Measurements from ENCODE around the gene CSH1. TPM values are rescaled to one million over a fixed set of nuclear protein-coding genes. Genes with fewer than 3 reads are reported as not detected.
"Not testable (repeated sequence)": the region's sequence is repeated elsewhere in the genome, so short reads cannot be mapped to it uniquely, and the experiment has no call there.

Gene CSH1
- total RNA-seq, 1 experiment from 2014 or later: not detected

- no TSS peak for BruUV-seq (replicated peaks)
- CTCF ChIA-PET: interaction anchor here (0.6 to 1.4 kb wide), 3 partner anchors 26 to 223 kb away, joined by 3 to 7 read pairs (median 4); partner anchors contain the start of gene GH2
- no peak for DNase-seq
- peaks cover 73% of the 10 kb centered on the region for H3K27me3 Mint-ChIP-seq (ENCODE audit: unreplicated experiment)
- TF ChIP-seq, protein P1, sequence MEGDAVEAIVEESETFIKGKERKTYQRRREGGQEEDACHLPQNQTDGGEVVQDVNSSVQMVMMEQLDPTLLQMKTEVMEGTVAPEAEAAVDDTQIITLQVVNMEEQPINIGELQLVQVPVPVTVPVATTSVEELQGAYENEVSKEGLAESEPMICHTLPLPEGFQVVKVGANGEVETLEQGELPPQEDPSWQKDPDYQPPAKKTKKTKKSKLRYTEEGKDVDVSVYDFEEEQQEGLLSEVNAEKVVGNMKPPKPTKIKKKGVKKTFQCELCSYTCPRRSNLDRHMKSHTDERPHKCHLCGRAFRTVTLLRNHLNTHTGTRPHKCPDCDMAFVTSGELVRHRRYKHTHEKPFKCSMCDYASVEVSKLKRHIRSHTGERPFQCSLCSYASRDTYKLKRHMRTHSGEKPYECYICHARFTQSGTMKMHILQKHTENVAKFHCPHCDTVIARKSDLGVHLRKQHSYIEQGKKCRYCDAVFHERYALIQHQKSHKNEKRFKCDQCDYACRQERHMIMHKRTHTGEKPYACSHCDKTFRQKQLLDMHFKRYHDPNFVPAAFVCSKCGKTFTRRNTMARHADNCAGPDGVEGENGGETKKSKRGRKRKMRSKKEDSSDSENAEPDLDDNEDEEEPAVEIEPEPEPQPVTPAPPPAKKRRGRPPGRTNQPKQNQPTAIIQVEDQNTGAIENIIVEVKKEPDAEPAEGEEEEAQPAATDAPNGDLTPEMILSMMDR (IDR thresholded peaks at IDR 0.05; ENCODE audit: unreplicated experiment): no peak
- intact Hi-C loops (cut with micrococcal nuclease; ENCODE audit: unreplicated experiment): loop anchor here (10.0 kb wide), 1 partner anchor 224 kb away; the partner anchor contains the start of gene ERN1
- no peak within 1 kb of the TSS for H3K4me3 Mint-ChIP-seq (ENCODE audit: low read depth, unreplicated experiment)
- H3K27ac Mint-ChIP-seq (ENCODE audit: unreplicated experiment): no peak within 1 kb of the TSS
- H3K9me3 Mint-ChIP-seq (ENCODE audit: low read depth, unreplicated experiment): no peaks in the 10 kb centered on the region
- no peaks in the 10 kb centered on the region for H3K36me3 Mint-ChIP-seq (ENCODE audit: insufficient read depth, unreplicated experiment)
- H3K4me1 Mint-ChIP-seq (ENCODE audit: low read depth, unreplicated experiment): no peaks in the 10 kb centered on the region
These were observed 14.8 kb upstream of the CSH1 start, which contains the start of gene CSHL1 for GRCh38 chr17:63911041-63911635. Gene CSHL1, minus strand, starts transcription at chr17:63911258. Its CDS starts 62 bp downstream, at chr17:63911196.

- no peak for DNase-seq
- H3K36me3 Mint-ChIP-seq (ENCODE audit: insufficient read depth, unreplicated experiment): no peaks in the 10 kb centered on the region
- no peak overlapping the region for H3K4me3 Mint-ChIP-seq (ENCODE audit: low read depth, unreplicated experiment)
- TF ChIP-seq, protein P1 (IDR thresholded peaks at IDR 0.05; ENCODE audit: unreplicated experiment): no peak
- no TSS peak for BruUV-seq (replicated peaks)
- no peak overlapping the region for H3K27ac Mint-ChIP-seq (ENCODE audit: unreplicated experiment)
- CTCF ChIA-PET: no interaction called here
- intact Hi-C loops (cut with micrococcal nuclease; ENCODE audit: unreplicated experiment): loop anchor here (10.0 kb wide), 1 partner anchor 225 kb away; the partner anchor contains the start of gene ERN1
- H3K9me3 Mint-ChIP-seq (ENCODE audit: low read depth, unreplicated experiment): no peaks in the 10 kb centered on the region
- peaks cover 64% of the 10 kb centered on the region for H3K27me3 Mint-ChIP-seq (ENCODE audit: unreplicated experiment)
- H3K4me1 Mint-ChIP-seq (ENCODE audit: low read depth, unreplicated experiment): no peaks in the 10 kb centered on the region
These were observed 13.7 kb upstream of the CSH1 start for GRCh38 chr17:63910096-63910495.

- DNase-seq; H3K4me1 Mint-ChIP-seq (ENCODE audit: low read depth, unreplicated experiment); H3K9me3 Mint-ChIP-seq (ENCODE audit: low read depth, unreplicated experiment); intact Hi-C loops (cut with micrococcal nuclease; ENCODE audit: unreplicated experiment); H3K27ac Mint-ChIP-seq (ENCODE audit: unreplicated experiment); BruUV-seq (replicated peaks); H3K4me3 Mint-ChIP-seq (ENCODE audit: low read depth, unreplicated experiment); CTCF ChIA-PET; H3K36me3 Mint-ChIP-seq (ENCODE audit: insufficient read depth, unreplicated experiment): not testable (repeated sequence)
- H3K27me3 Mint-ChIP-seq (ENCODE audit: unreplicated experiment): peaks cover 63% of the 10 kb centered on the region
These were observed 13.2 kb upstream of the CSH1 start for GRCh38 chr17:63909586-63909985.

DNA sequence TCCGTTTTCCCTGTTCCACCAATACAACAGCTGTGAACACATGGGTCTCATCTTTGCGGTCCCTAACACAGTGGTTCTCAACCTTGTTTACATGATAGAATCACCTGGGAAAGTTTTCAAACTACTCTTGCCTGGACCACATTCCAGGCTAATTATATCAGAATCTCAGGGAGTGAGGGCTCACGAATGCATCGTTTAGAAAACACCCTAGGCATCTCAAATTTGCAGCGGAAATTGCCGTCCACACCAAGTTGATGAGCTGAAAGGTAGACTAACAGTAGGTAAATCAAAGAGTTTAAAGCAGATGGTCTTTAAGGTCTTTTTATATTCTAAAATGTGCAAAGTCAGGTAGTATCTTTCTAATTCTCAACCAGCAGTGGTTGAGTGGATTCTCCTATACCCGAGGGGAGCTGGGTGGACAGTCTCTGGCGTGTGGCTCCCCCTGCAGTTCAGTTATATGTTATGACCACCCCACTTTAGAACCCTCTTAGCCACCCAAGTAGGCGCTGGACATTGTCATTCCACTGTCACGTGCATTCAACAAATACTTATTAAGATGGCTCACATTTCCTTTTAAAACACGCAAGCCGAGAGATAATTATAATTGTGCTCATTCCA lies 10.9 kb upstream of the CSH1 start:
- H3K36me3 Mint-ChIP-seq (ENCODE audit: insufficient read depth, unreplicated experiment); H3K9me3 Mint-ChIP-seq (ENCODE audit: low read depth, unreplicated experiment); intact Hi-C loops (cut with micrococcal nuclease; ENCODE audit: unreplicated experiment); H3K4me1 Mint-ChIP-seq (ENCODE audit: low read depth, unreplicated experiment); CTCF ChIA-PET; H3K4me3 Mint-ChIP-seq (ENCODE audit: low read depth, unreplicated experiment); H3K27ac Mint-ChIP-seq (ENCODE audit: unreplicated experiment); BruUV-seq (replicated peaks): not testable (repeated sequence)
- peak; percentile 14 for DNase-seq
- H3K27me3 Mint-ChIP-seq (ENCODE audit: unreplicated experiment): peaks cover 63% of the 10 kb centered on the region

GRCh38 chr17:63904796-63905195 lies 8.4 kb upstream of the CSH1 start:
- BruUV-seq (replicated peaks); CTCF ChIA-PET; DNase-seq; H3K4me1 Mint-ChIP-seq (ENCODE audit: low read depth, unreplicated experiment); H3K4me3 Mint-ChIP-seq (ENCODE audit: low read depth, unreplicated experiment); H3K36me3 Mint-ChIP-seq (ENCODE audit: insufficient read depth, unreplicated experiment); H3K9me3 Mint-ChIP-seq (ENCODE audit: low read depth, unreplicated experiment); intact Hi-C loops (cut with micrococcal nuclease; ENCODE audit: unreplicated experiment); H3K27ac Mint-ChIP-seq (ENCODE audit: unreplicated experiment): not testable (repeated sequence)
- H3K27me3 Mint-ChIP-seq (ENCODE audit: unreplicated experiment): peaks cover 57% of the 10 kb centered on the region

All from Calu3 (cell line).